Measurements from ENCODE around the gene SYCP2. TPM values are rescaled to one million over a fixed set of nuclear protein-coding genes. Genes with fewer than 3 reads are reported as not detected.
"Not testable (repeated sequence)": the region's sequence is repeated elsewhere in the genome, so short reads cannot be mapped to it uniquely, and the experiment has no call there.

SYCP2 gene
- total RNA-seq, 4 donors from 2014 or later: 0.89 to 4.7 (median 2.0) TPM

DNA sequence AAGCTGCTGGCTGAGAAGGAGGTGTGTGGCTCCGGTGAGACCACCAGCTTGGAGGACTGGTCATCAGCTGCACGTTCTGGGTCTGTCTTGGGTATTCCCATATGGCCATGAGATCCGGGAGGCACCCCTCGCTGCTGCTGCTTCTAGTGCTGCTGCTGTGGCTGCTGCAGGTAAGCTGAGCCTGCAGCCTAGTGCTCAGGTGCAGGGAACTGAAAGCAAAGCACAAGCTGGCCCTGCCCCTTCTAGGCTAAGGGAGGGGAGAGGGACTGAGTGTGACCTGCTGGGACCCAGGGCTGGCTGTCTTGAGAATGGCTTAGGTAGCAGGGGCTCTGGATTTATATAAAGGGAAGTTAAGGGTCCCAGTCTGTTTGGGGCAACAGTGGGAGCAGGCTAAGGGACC lies 25.2 kb upstream of the SYCP2 start:
- no peaks in the 10 kb centered on the region for H3K4me1 ChIP-seq
- no peak overlapping the region for H3K4me3 ChIP-seq
- peaks cover 0 to 12% of the 10 kb centered on the region in 2 donors for H3K36me3 ChIP-seq
- no peak overlapping the region for H3K27ac ChIP-seq
- ATAC-seq: no peak
- H3K9me3 ChIP-seq: no peaks in the 10 kb centered on the region
- H3K27me3 ChIP-seq: no peaks in the 10 kb centered on the region
- TF ChIP-seq, protein P1, sequence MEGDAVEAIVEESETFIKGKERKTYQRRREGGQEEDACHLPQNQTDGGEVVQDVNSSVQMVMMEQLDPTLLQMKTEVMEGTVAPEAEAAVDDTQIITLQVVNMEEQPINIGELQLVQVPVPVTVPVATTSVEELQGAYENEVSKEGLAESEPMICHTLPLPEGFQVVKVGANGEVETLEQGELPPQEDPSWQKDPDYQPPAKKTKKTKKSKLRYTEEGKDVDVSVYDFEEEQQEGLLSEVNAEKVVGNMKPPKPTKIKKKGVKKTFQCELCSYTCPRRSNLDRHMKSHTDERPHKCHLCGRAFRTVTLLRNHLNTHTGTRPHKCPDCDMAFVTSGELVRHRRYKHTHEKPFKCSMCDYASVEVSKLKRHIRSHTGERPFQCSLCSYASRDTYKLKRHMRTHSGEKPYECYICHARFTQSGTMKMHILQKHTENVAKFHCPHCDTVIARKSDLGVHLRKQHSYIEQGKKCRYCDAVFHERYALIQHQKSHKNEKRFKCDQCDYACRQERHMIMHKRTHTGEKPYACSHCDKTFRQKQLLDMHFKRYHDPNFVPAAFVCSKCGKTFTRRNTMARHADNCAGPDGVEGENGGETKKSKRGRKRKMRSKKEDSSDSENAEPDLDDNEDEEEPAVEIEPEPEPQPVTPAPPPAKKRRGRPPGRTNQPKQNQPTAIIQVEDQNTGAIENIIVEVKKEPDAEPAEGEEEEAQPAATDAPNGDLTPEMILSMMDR (IDR thresholded peaks at IDR 0.05): no peak
- WGBS, 2 donors (ENCODE audit: low coverage in 1 of 2): 77% methylated on average over 3 of the region's 4 CpGs; no CpG with 5 or more reads in 1 of the 2 donors

DNA sequence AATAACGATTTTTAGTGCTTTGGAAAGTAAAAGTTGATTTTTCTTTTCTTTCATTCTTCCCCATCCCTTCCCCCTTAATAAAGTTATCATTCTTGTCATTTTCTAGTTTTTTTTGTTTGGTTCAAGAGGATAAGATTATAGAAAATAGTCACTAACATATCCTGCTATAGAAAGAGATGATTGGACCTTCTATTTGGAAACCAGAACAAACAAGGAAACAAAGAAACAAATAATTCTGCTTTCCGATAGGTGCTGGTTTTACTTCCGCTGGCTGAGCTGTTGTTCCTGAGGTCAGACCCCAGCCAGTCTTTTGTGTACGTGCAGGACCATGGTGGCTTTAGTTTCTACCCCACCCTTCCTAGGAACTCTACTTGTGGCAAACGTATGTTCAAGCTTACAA lies 24.7 kb upstream of the SYCP2 start, which contains the start of gene CDH26:
CDH26 (plus strand) TSS at position 301 of the 400 bp plus-strand sequence. CDS start 304 bp downstream, outside the sequence.
- no peaks in the 10 kb centered on the region for H3K27me3 ChIP-seq
- H3K27ac ChIP-seq: no peak within 1 kb of the TSS
- 80 to 94% methylated on average over 4 to 5 of the region's 5 CpGs for WGBS, 2 donors (ENCODE audit: low coverage in 1 of 2)
- ATAC-seq: no peak
- peaks cover 0 to 12% of the 10 kb centered on the region in 2 donors for H3K36me3 ChIP-seq
- TF ChIP-seq POLR2AphosphoS5 (IDR thresholded peaks at IDR 0.05) (no peak), POLR2A (IDR thresholded peaks at IDR 0.05) (no peak), EP300 (IDR thresholded peaks at IDR 0.05) (no peak)
- TF ChIP-seq, protein P1 (IDR thresholded peaks at IDR 0.05): no peak
- no peaks in the 10 kb centered on the region for H3K4me1 ChIP-seq
- no peaks in the 10 kb centered on the region for H3K9me3 ChIP-seq
- no peak within 1 kb of the TSS for H3K4me3 ChIP-seq

DNA sequence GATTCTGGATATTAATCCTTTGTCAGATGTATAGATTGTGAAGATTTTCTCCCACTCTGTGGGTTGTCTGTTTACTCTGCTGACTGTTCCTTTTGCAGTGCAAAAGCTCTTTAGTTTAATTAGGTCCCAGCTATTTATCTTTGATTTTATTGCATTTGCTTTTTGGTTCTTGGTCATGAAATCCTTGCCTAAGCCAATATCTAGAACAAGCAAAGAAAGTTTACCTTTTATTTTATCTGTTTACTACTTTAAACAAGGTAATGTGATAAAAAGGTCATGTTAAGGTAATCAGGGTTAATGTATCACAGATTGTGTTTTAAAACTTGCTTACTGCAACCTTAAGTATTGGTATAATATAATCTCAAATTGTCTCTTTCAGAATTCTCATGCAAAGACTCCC lies 24.1 kb upstream of the SYCP2 start:
- H3K27ac ChIP-seq, H3K27me3 ChIP-seq, H3K9me3 ChIP-seq, H3K4me3 ChIP-seq, H3K4me1 ChIP-seq, ATAC-seq: not testable (repeated sequence)
- peaks cover 0 to 12% of the 10 kb centered on the region in 2 donors for H3K36me3 ChIP-seq

DNA sequence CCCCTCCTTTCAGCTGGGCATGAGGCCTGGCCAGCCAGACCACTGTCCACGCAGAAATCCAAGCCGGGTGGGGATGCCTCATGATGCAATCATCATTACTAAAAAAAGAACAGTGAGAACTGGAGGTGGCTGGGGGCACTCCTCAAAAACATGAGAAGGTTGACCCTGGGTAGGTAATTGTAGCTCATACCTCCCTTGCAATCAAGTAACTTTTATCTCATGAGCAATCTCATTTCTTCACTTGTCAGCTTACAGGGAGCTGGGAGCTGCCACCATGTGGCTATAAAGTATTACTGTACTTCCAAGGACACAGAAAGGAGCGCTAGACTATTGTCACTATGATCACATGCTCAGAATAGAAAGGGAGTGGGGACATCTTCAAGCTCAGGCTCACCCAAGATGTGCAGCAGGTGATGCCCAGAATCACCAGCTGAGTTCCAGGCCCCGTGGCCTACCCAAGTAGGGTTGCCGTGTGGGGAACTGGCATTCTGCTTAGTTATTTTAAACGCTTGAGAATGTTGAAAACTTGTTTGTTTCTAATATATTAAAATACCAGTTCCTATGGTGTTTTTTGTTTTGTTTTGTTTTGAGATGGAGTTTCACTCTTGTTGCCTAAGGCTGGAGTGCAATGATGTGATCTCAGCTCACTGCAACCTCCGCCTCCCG lies 21.8 kb upstream of the SYCP2 start:
- Histone ChIP-seq H3K4me3 (no peak overlapping the region), H3K27ac (no peak overlapping the region), H3K27me3 (no peaks in the 10 kb centered on the region), H3K9me3 (no peaks in the 10 kb centered on the region), H3K36me3 (peaks cover 0 to 32% of the 10 kb centered on the region in 2 donors), H3K4me1 (no peaks in the 10 kb centered on the region)
- TF ChIP-seq, protein P1 (IDR thresholded peaks at IDR 0.05): no peak
- no peak for TF ChIP-seq POLR2A (IDR thresholded peaks at IDR 0.05)
- TF ChIP-seq POLR2AphosphoS5 (IDR thresholded peaks at IDR 0.05): no peak
- no peak for TF ChIP-seq EP300 (IDR thresholded peaks at IDR 0.05)
- no peak for ATAC-seq
- WGBS, 2 donors (ENCODE audit: low coverage in 1 of 2): 89 to 91% methylated on average over 6 of the region's 8 CpGs

DNA sequence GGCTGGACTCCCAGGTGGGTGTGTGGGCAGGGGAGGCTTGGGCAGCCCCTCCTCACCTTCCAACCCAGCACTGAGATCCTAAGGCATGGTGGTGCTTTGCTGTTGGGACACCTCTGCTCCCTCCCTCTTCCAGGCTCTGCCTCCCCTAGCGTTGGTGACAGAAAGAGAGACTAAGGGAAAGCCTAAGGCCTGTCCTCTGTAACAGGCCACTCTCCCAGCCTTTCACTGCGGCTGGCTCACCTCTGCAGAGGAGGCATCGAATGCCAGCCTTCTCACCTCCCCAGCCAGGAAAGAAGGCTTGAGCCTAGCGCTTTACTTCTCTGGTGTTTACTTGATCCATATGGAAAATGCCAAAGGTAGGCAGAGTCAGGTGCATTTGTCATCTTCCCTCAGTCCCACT lies 21.3 kb upstream of the SYCP2 start:
- peaks cover 0 to 34% of the 10 kb centered on the region in 2 donors for H3K36me3 ChIP-seq
- TF ChIP-seq POLR2A (IDR thresholded peaks at IDR 0.05) (no peak), POLR2AphosphoS5 (IDR thresholded peaks at IDR 0.05) (no peak), EP300 (IDR thresholded peaks at IDR 0.05) (no peak)
- TF ChIP-seq, protein P1 (IDR thresholded peaks at IDR 0.05): no peak
- H3K9me3 ChIP-seq: no peaks in the 10 kb centered on the region
- no peaks in the 10 kb centered on the region for H3K27me3 ChIP-seq
- WGBS, 2 donors (ENCODE audit: low coverage in 1 of 2): no CpG with 5 or more reads among the region's 4 CpGs
- no peak for ATAC-seq
- no peaks in the 10 kb centered on the region for H3K4me1 ChIP-seq
- no peak overlapping the region for H3K4me3 ChIP-seq
- H3K27ac ChIP-seq: no peak overlapping the region
